SK-MEL-5 (cell line): ENCODE measurements around the gene DDX21. TPM values are rescaled to one million over a fixed set of nuclear protein-coding genes. Genes with fewer than 3 reads are reported as not detected.
"Not testable (repeated sequence)": the region's sequence is repeated elsewhere in the genome, so short reads cannot be mapped to it uniquely, and the experiment has no call there.

ENCODE experiments used
- DNase-seq: peaks from one replicate; pipeline ENCODE4 v3.0.0-alpha.2; 2016; ENCODE audit warnings: low read depth, low spot score
- in situ Hi-C: cut with HindIII; loops from 2 replicates; pipeline ENCODE4 v1.10.0; 2016; ENCODE audit warnings: low sequenced_read_pairs, high pct_unique_total_duplicates, low pct_unique_long_range_greater_than_20kb
- polyA plus RNA-seq, 2 experiments: library from polyadenylated mRNA; depleted of rRNA; stranded (reverse); fragments of >200 nt; gene quantifications; 2 replicates each; pipeline ENCODE4 v1.2.3, GENCODE V29; 2015
- total RNA-seq: library from RNA; depleted of rRNA; stranded (reverse); fragments of >200 nt; shearing (Covaris generic); gene quantifications from 2 replicates; pipeline ENCODE4 v1.2.3, GENCODE V29; 2014; rRNA removed

DDX21 gene
- 93.1 and 99.2 TPM in 2 replicates for total RNA-seq
- polyA plus RNA-seq (2015; cell fraction: cytosol; rRNA removed): 75.3 and 91.7 TPM in 2 replicates
- polyA plus RNA-seq (2015; cell fraction: nucleus; rRNA removed): 51.4 and 70.1 TPM in 2 replicates

DNA sequence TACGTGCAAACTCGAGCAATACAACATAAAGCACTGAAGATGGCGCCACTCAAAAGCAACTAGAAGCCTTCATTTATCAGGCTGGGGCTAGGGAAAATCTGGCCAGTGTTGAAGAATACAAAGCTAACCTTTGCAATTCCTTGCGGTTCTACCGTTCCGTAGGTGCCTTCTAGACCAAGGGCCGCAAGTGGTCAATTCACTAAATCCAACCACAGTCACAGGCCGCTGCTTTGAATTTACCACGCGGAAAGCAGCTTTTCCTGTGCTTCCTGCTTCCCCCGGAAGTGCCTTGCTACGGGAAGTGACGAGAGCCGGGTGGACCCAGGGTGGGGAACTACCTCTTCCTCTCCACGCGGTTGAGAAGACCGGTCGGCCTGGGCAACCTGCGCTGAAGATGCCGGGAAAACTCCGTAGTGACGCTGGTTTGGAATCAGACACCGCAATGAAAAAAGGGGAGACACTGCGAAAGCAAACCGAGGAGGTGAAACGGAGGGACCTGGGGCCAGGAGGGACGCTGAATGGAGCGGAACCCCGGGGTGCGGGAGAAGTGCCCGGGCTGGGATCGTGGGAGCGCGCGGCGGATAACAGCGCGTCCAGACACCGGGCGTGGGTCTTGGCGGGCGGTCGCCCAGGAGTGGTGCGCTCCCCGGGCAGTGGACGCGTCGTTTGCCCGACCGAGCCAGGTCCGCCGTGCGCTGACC lies at the start of gene DDX21:
Gene DDX21, plus strand, starts transcription at position 339 of the 701 bp plus-strand sequence. Its CDS starts 56 bp downstream, at position 395.
- peak; percentile 92 for DNase-seq
- in situ Hi-C loops: no loop called here

DNA sequence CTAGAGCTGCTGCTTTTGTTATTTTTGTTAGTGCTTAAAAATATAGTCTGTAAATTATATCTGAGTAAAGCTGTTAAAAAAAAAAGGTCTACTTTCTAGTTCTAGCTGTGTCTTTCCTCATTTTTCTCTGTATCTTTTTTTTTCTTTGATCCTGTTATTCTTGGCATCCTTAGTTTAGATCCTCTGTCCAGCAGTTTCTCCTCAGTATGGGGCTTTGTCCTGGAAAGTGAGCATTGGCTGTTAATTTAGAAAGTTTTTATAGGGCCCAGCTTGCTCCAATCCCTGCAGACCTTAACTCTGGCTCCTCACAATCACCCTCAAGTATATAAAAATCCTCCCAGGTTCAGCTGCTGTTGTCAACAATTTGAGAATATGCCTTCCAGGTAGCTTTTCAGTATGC lies 31.4 kb upstream of the DDX21 start:
- no peak for DNase-seq
- in situ Hi-C loops: no loop called here

DNA sequence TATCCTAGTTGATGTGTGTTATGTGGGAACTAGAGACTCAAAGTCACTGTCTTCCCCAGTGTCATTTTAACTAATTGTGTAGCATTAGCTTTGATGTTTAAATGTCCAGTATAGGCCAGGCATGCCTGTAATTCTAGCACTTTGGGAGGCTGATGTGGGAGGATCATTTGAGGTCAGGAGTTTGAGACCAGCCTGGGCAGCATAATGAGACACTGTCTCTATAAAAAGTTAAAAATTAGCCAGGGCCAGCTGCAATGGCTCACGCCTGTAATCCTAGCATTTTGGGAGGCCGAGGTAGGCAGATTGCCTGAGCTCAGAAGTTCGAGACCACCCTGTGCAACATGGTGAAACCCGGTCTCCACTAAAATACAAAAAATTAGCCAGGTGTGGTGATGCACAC lies 30.5 kb upstream of the DDX21 start:
- no peak for DNase-seq
- in situ Hi-C loops: no loop called here

DNA sequence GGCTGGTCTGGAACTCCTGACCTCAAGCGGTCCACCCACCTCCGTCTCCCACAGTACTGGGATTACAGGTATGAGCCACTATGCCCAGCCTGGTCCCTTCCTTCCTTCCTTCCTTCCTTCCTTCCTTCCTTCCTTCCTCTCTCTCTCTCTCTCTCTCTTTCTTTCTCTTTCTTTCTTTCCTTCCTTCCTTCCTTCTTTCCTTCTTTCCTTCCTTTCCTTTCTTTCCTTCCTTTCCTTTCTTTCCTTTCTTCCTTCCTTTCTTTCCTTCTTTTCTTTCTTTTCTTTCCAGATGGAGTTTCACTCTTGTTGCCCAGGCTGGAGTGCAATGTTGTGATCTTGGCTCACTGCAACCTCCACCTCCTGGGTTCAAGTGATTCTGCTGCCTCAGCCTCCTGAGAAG lies 26.8 kb upstream of the DDX21 start:
- in situ Hi-C loops, DNase-seq: not testable (repeated sequence)

DNA sequence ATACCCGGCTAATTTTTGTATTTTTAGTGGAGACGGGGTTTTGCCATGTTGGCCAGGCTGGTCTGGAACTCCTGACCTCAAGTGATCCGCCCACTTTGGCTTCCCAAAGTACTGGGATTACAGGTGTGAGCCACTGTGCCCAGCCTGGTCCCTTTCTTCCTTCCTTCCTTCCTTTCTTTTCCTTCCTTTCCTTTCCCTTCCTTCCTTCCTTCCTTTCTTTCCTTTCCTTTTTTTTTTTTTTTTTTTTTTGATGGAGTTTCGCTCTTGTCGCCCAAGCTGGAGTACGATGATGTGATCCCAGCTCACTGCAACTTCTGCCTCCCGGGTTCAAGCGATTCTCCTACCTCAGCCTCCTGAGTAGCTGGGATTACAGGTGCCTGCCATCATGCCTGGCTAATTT lies 26.1 kb upstream of the DDX21 start:
- DNase-seq, in situ Hi-C loops: not testable (repeated sequence)

DNA sequence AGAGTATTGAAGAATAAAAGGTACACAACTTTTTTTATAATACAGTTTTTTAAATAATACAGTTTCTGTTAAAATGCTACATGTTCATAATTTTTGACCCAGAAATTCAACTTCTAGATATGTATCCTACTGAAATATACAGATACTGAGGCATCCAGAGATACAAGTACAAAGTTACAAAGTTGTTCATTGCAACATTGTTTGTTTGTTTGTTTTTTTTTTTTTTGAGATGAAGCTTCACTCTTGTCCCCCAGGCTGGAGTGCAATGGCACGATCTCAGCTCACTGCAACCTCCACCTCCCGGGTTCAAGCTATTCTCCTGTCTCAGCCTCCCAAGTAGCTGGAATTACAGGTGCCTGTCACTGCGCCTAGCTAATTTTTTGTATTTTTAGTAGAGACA lies 23.1 kb upstream of the DDX21 start:
- DNase-seq, in situ Hi-C loops: not testable (repeated sequence)

DNA sequence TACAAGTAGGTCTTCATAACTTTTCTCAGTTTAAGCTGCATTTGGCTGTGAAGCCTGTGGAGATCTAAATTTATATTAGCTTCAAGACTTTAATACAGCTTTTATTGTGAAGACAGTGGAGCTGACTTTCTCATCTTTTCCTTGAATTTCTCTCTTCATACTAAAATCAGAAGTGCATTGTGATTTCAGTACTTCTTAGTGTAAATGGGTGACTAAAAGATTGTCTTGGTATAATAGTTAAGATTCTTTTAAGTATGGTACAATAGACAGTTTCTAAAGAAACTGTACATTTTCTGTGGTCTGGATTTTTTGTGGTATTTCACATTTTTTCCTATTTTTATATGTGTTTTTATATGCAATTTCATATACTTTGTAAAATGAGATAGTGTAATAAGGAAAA lies 21.0 kb upstream of the DDX21 start:
- in situ Hi-C loops: no loop called here

DNA sequence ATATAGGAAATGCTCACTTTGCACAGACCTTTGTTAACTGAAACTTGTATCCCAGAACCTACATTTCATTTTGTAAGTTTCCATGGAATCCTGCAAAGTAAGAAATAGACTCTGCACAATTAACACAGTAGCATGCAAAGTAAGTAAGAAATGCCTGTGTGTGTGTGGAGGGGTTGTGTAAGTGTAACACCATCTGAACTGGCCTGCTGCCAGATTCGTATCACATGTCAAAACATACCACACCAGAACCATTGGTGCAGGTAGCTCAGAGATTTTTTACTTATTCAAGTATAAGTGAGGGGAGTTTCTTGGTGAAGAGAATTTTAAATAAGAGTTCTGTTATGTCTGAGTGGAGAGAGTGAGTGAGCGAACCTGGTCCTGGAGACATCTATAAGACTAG lies 17.9 kb upstream of the DDX21 start:
- no peak for DNase-seq
- in situ Hi-C loops: no loop called here

More for the DNA sequence above, 21.0 kb upstream of the DDX21 start:
- no peak for DNase-seq

DNA sequence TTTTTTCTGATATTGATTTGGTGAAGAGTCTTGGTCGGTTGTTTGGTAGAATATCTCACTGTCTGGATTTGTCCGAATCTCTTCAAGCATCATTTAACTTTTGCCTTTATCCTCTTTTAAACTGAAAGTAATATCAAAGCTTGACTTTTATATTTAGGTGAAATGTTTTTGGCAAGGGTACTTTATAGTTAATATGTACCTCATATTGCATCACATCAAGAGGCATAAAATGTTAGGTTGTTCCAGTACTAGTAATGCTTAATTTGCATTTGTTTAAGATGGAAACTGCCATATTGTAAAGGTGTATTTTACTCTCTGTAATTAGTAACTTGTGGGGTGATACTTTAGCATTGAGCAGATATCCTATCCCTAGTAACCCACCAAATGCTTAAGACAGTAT lies 17.1 kb upstream of the DDX21 start:
- in situ Hi-C loops: no loop called here
- DNase-seq: no peak

DNA sequence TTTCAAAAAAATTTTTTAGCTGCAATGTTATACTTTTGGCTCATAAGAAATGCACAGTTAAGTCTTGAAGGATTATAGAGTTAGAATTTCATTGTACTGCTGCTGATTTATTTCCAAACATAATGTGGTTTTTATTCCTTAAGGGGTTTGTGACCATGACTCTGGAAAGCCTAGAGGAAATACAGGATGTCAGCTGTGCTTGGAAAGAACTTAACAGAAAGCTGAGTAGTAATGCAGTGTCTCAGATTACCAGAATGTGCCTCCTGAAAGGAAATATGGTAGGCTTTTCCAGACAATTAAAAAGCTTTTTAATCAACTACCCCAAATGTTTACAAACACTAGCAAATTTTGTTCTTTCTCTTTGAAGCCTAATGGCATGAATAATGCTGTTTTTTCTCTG lies 15.1 kb upstream of the DDX21 start:
- in situ Hi-C loops, DNase-seq: not testable (repeated sequence)

DNA sequence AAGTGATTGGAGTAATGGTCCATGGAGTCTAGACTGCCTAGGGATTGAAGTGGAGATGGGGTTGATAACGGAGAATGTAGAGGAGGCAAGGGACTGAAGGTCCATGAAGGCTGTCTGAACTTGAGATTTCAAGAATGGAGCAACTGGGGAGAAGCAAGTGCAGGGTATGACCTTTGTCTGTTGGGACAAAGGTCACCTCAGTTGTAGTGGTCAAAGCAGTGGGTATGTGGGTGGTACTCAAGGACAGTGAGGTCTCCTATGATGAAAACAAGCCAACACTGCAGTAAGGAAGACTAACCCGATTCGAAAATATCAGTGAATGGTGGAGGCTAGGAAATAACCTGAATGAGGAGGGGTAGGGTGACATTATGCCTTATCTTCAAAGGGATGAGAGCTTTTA lies 5.4 kb upstream of the DDX21 start:
- in situ Hi-C loops: no loop called here
- DNase-seq: no peak

DNA sequence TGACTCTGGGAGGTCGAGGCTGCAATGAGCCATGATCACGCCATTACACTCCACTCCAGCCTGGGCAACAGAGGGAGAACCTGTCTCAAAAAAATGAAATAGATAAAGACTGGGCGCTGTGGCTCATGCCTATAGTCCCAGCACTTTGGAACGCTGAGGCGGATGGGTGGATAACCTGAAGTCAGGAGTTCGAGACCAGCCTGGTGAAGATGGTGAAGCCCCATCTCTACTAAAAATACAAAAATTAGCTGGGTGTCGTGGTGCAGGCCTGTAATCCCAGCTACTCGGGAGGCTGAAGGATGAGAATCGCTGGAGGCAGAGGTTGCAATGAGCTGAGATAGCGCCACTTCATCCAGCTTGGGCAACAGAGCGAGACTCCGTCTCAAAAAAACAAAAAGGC lies 1.1 kb upstream of the DDX21 start:
- in situ Hi-C loops: no loop called here
- no peak for DNase-seq

DNA sequence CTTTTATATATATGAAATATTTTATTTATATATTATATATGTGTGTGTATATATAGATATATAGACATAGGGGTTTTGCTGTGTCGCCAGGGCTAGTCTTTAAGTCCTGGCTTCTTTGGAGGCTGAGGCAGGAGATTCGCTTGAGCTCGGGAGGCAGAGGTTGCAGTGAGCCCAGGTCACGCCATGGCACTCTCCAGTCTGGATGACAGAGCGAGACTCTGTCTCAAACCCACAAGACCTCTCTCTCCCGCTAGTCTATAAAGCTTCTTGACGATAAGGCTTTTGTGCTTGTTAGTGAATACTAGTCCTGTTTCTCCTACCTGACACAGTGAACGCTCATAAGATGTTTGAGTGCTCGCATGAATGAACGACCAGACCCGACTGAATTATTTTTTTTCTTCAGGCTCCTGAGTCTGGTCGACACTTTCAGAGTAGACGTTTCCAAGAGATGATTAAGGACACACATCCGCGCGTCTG lies 577 bp upstream of the DDX21 start:
- in situ Hi-C loops: no loop called here
- no peak for DNase-seq

DNA sequence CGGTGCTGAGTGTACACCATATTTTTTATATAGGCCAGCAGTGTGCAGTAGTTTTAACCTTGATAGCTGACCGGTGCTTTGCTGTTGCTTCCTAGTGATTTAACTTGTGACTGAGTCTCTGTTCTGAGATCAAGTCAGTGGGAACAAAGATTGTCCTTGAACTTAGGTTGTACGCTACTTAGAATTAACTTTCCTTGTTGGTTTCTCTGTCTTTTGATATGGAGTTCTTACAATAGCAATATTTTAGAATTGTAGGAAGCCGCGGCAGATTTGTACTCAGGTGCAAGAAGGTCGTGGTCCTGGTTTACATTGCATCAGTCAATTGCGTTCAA lies 1.3 kb downstream of the DDX21 start:
- no peak for DNase-seq
- in situ Hi-C loops: no loop called here

DNA sequence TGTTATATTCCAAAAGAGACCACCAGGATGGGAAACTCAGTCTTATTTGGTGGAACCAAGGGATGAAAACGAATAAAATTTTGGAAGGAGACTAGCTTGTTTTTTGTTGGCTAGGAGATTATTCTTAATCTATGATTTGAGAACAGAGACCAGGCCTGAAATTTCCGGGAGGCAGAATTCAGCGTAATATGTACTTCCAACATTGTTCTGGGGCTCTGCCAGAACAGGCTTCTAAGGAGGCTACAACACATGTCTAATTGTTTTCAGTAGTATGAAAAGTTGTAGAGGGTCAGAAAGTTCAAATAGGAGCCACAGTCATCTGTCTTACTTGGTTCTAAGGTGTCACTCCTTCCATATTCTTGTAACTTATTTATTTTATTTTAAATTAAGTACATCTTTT lies 1.7 kb downstream of the DDX21 start:
- peak; percentile 32 for DNase-seq
- in situ Hi-C loops: no loop called here

DNA sequence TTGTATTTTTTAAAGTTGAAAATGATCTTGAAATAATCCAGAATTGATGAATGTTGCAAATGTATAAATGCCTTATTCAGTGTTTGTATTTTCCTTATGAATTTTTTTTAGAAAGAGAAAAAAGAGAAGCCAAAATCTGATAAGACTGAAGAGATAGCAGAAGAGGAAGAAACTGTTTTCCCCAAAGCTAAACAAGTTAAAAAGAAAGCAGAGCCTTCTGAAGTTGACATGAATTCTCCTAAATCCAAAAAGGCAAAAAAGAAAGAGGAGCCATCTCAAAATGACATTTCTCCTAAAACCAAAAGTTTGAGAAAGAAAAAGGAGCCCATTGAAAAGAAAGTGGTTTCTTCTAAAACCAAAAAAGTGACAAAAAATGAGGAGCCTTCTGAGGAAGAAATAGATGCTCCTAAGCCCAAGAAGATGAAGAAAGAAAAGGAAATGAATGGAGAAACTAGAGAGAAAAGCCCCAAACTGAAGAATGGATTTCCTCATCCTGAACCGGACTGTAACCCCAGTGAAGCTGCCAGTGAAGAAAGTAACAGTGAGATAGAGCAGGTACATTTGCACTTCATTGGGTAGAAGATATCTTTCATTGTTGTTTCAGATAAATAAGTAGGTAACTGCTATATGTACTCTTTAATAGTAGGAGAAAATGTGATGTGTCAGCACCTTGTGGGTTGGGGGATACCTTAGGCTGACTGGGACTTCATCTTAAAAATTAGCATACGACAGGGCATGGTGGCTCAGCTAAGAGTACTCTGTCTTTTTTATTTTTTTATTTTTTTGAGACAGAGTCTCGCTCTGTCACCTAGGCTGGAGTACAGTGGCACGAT lies 3.9 kb downstream of the DDX21 start:
- no peak for DNase-seq

DNA sequence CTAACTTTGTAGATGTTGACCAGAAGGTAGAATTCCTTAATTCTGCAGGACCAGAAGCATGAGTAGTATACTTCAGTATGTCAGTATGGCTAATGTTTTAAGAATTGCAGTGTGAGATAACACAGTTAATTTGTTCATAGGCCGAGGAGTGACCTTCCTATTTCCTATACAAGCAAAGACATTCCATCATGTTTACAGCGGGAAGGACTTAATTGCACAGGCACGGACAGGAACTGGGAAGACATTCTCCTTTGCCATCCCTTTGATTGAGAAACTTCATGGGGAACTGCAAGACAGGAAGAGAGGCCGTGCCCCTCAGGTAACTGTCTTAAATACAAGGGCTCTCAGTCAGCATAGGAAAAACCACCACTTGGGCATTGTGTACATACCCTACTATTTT lies 7.2 kb downstream of the DDX21 start:
- in situ Hi-C loops: no loop called here
- no peak for DNase-seq

More for the DNA sequence above, 3.9 kb downstream of the DDX21 start:
- in situ Hi-C loops: no loop called here

DNA sequence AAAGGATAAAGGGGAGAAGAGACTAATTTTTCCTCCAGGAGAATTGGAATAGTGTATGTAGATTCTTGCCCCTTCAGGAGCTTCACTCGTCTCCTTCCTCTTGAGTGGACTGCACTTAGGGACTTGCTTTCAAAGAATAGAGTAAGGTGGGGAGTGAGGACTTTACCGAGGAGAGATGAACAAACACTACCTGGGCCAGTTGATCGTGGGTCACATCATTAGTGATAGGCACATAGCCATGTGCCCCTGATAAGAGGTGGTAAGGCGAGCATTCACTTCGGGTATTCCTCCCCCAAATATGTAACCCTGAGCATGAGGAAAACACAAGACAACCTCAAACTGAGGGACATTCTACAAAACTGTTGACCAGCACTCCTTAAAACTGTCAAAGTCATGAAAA lies 18.0 kb downstream of the DDX21 start:
- no peak for DNase-seq
- in situ Hi-C loops: no loop called here
